ENCODE results near the gene ISYNA1.
A peak's percentile ranks its signal among the peaks of the same experiment; 100 is the strongest.

ISYNA1 gene

GRCh38 chr19:18443831-18444230 is 5.9 kb upstream of the ISYNA1 start:
- no peak for DNase-seq (ENCODE audit: low spot score)

GRCh38 chr19:18443406-18443805 is 5.5 kb upstream of the ISYNA1 start:
- no peak for DNase-seq (ENCODE audit: low spot score)

GRCh38 chr19:18442941-18443340 is 5.0 kb upstream of the ISYNA1 start:
- DNase-seq (ENCODE audit: low spot score): no peak

- DNase-seq (ENCODE audit: low spot score): no peak
These were observed 4.2 kb upstream of the ISYNA1 start for GRCh38 chr19:18441804-18442788.

- no peak for DNase-seq (ENCODE audit: low spot score)
These were observed 3.2 kb upstream of the ISYNA1 start for GRCh38 chr19:18440936-18441803.

GRCh38 chr19:18440415-18440877 is 2.5 kb upstream of the ISYNA1 start:
- DNase-seq (ENCODE audit: low spot score): peak; percentile 46

GRCh38 chr19:18439910-18440237 is 1.9 kb upstream of the ISYNA1 start:
- DNase-seq (ENCODE audit: low spot score): no peak

- DNase-seq (ENCODE audit: low spot score): peak; percentile 35
These were observed 1.3 kb upstream of the ISYNA1 start for GRCh38 chr19:18439025-18439909.

- DNase-seq (ENCODE audit: low spot score): no peak
These were observed 545 bp upstream of the ISYNA1 start for GRCh38 chr19:18438331-18439024.

- no peak for DNase-seq (ENCODE audit: low spot score)
These were observed 1.1 kb downstream of the ISYNA1 start for GRCh38 chr19:18436671-18437490.

- DNase-seq (ENCODE audit: low spot score): no peak
These were observed 1.9 kb downstream of the ISYNA1 start for GRCh38 chr19:18435842-18436670.

- DNase-seq (ENCODE audit: low spot score): no peak
These were observed 2.6 kb downstream of the ISYNA1 start for GRCh38 chr19:18435178-18435841.

GRCh38 chr19:18434411-18435175 is 3.3 kb downstream of the ISYNA1 start:
- no peak for DNase-seq (ENCODE audit: low spot score)

- no peak for DNase-seq (ENCODE audit: low spot score)
These were observed 4.1 kb downstream of the ISYNA1 start for GRCh38 chr19:18433735-18434398.

GRCh38 chr19:18433015-18433691 is 4.8 kb downstream of the ISYNA1 start:
- no peak for DNase-seq (ENCODE audit: low spot score)

GRCh38 chr19:18432275-18433014 is 5.5 kb downstream of the ISYNA1 start:
- DNase-seq (ENCODE audit: low spot score): no peak

Data from RKO (cell line).